Right forelimb (tissue), 1 donor: ENCODE measurements around the gene ANKS1B.

Source experiments
- DNase-seq: peaks from one replicate; pipeline ENCODE4 v3.0.0-alpha.2; 2018

Gene ANKS1B

DNA sequence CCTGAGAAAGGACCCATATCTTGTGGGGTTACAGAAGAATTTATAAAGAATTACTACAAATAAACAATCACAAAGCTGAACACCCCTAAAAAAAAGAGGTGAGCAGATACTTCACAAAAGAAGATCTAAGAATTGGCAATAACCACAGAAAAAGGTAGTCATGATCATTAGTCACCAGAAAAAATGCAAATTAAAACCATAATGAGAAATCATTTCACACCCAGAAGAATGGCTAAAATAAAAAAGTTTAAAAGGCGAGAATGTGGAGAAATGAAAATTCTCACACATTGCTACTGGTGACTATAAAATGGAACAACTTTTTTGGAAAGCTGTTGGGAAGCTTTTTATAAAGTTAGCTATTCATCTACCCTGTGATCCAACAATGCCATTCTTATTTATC lies 545.3 kb downstream of the ANKS1B start:
- no peak for DNase-seq

DNA sequence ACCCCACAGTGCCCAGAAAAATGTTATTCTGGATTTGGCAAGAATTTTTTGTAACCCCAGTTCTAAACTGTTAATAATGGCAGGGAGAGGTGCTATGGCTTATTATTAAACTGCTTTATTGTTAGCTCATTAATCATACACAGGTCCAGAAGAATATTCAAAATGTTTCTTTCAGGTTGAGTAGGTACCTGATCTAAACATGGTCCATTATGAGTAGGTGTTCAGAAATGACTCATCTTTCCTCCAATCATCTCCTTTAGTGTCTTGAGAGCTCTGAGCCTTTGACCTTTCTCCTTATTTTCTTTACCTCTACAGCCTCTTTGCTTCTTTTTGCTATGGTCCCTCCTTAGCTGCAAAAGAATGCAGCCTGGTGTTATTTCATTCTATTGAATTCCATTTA lies 548.2 kb downstream of the ANKS1B start:
- DNase-seq: no peak

DNA sequence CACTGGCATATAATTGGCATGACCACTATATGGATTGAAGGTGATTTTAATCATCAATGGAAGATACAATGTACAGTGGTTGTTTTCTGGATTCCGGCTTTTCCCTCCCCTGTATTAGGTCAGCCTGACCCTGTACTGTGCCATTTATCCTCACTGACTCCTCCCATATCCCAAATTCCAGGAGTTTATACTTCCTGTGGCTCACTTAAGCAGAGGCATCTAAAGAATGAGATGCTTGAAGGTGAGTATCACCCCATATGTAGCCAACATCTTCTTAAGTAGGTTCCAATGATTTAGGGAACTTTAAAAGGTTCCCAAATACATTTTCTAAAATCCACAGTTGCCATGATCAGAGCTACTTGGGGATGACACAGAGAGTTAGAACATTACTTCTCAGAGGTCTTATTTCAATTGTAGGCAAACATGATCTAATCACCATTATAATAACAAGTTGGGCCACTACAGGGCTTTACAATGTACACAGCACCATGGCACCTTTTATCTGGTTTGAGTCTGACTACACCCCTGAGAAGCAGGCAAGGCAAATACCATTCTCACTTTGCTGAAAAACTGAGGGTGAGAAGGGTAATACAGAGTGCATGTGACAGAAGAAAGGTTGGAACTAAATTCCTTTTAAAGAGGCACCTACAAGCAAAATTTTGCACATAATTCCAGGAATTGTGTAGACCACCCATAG lies 549.5 kb downstream of the ANKS1B start:
- DNase-seq: no peak

DNA sequence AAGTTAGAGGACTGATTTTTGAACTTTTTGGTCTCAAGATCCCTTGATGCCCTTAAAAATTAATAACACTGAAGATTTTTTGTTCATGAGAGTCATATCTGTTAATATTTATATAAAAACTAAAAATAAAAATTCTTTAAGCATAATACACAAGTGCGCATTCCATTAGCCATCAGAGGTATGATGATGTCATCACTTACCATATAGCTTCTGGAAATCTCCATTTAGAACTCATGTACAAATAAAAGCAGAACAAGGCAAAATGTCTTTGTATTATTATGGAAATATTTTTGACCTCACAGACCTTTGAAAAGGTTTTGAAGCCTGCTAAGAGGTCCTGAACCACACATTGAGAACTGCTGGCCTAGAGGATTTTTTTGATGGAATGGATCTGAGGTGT lies 551.6 kb downstream of the ANKS1B start:
- no peak for DNase-seq

DNA sequence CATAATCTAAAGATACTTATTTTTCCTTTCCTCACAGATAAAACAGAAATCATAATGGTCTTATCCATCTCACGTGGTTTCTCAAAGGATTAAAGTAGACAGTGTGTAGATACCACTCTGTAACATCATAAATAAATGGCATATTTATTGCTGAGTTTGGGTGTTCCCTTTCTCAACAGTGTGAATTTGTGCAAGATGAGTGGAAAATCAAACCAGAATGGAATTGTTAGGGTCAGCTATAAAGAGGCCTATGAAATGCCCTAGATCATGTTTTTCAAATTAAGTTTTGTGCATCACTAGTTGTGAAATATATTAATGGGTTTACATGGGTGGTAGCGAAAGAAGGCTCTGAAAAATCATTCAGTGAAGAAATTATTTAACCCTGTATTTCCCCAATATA lies 553.5 kb downstream of the ANKS1B start:
- no peak for DNase-seq

DNA sequence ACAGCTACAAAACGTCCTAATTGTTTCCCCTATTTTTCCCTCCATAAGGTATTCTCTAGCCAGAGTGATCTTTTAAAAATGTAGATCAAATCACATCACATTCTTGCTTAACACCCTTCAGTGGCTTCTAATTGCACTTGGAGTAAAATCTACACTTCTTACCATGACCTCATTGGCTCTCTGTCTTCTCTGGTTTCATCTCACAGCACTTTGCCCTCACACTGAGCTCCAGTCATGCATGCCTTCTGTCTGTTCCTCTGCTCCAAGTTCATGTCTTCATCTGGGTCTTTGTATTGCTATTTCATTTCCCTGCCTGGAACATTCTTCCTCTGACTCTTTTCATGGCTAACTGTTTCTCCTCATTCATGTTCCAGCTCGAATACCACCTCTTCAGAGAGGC lies 557.6 kb downstream of the ANKS1B start:
- DNase-seq: no peak

DNA sequence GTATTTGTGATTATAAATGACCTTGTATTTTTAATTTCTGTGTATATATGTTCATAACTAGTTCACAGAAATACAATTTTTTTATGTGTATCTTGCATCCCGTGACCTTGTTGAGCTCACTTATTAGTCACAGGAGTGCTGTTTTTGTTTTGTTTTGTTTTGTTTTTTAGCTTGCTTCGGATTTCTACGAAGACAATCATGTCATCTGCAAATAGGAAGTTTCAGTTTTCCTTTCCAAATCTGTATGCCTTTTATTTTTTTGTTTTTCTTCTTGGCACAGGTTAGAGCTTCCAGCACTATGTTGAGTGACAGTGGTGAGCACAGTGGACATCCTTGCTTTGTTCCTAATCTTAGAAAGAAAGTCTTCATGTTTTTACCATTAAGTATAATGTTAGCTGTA lies 566.4 kb downstream of the ANKS1B start:
- no peak for DNase-seq

DNA sequence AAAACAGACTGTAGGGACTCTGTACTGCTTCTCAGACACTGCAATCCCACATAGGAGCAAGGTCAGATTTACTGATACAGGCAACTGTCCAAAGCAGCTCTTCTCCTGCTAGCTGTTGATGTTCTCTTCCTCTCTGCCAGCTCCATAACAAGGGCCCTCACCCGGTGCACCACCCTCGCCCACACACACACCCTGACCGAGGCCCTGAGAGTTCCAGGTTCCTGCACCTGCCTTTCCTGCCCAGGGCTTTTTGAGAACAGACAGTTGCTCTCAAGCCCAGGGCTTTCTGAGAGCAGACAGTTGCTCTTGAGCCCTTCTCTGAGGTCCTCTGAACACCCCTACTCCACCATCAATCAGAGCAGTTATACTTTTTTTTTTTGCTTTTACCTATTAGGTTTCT lies 571.0 kb downstream of the ANKS1B start:
- DNase-seq: no peak

DNA sequence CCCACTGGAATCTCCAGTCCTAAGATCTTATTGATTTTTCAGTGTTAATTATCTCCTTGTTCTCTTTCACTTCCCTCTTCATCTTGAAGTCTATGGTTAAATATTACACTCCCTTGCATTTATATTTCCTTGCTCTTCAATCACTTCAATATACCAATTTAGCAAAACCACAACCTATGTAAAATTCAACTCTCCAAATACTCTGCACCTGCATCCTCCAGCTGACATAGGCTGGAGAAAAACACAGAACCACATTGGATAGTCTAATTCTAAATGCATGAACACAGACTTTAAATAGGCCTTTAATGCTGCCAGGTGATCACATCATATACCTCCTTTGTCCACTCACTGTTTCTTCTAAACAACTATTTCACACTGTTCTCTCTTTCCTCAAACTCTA lies 591.0 kb downstream of the ANKS1B start:
- DNase-seq: no peak

DNA sequence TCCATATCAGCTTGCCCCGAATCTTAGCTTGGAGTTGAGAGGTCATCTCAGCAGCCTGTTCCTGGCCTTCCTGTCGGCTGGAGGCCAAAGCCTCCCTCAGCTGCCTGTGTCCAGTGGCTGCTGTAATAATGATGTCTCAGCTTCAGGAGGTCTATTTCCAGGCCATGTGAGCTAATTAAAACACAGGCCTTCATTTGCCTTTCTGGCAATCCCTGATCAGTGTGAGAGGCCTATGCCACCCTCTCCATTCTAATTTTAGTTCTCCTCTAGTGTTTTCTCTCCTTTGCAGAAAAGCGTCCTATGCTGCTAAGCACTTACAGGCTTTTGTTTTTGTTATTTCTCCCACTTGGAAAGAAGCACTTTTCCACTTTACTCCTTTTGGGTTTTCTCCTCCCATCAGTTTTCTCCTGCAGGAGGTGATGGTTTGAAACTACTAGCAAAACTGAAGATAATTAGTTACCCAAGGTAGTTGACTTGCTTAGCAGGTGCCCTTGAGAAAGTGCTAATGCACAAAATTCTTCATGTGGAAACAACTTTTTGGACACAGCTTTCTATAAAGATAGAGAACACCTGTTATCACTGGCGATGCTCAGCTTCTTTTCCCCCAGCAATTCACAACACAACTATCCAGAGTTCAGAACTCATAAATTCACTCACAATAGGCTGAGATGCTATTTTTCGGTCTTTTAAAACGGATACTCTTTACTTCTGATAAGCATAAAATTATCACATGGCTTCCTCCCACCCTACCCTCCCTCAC lies 592.5 kb downstream of the ANKS1B start:
- DNase-seq: no peak

DNA sequence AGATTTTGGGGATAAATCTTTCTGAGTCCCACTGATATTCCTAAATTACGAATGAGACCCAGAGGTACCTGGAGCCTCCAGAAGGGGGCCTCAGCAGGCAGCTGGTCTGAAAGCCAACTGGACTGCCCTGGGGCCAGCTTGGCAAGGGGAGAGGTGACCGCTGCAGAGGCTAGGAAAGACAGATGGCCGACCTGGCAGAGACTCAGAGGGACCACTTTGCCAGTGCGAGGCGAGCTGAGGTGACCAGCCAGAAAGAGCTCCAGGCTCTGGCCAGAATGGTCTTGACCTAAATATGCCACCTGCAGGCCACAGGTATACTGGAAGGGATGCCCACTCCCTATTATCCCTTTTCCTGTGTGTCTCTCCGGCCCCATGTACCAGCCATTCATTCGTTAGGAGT lies 594.0 kb downstream of the ANKS1B start:
- no peak for DNase-seq

DNA sequence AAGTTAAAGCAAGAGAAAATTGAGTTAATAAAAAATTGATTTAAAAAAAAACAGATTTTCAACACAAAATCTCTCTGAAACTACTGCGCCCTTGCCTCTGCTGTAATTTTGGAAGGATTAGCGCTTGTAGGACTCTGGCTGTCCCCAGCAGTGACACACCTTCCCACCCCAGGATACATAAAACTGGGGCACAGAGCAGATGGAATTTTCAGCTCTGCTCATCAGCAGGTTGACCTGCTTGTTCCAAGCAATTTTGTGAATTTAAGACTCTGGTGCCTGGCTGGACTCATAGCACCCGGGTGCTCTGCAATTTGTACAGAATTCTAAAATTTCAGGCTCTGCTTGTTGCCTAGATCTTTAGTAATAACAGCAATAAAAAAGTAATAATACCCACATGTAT lies 595.0 kb downstream of the ANKS1B start:
- no peak for DNase-seq

DNA sequence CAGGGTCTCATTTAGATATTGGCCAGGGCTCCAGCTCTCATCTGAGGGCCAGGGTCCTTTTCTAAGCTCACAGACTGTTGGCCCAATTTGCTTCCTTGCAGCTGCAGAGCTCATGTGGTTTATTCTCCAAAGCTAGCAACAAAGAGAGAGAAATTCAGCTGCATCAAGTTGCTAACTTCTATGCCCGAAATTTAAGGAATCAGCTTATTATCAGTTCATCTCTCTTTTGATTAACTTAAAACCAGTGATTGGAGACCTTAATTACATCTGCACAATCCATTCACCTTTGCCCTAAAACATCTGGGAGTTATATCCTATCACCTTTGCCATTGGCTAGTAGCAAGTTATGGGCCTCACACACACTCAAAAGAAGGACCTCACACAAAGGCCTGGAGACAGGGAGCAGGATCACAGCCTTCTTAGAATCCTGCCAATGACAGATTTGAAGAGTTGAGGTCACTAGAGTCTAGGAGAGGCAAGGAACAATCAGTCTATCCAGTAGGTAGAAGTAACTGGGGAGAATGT lies 596.0 kb downstream of the ANKS1B start:
- no peak for DNase-seq

DNA sequence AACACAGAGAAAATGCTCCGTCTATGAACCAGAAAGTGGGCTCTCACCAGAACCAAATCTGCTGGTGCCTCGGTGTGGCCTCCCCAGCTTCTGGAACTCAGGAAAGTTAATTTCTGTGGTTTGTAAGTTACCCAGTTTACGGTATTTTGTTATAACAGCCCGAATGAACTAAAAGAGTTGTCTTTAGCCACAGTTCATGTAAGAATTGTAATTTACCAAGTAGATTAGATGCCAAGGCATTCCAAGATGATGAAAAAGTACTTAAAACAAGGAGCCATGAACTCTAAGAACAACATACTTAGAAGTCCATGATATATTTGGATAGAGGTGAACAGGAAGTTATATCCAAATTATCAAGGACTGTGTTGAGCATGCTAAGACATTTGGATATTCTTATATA lies 597.1 kb downstream of the ANKS1B start:
- no peak for DNase-seq

DNA sequence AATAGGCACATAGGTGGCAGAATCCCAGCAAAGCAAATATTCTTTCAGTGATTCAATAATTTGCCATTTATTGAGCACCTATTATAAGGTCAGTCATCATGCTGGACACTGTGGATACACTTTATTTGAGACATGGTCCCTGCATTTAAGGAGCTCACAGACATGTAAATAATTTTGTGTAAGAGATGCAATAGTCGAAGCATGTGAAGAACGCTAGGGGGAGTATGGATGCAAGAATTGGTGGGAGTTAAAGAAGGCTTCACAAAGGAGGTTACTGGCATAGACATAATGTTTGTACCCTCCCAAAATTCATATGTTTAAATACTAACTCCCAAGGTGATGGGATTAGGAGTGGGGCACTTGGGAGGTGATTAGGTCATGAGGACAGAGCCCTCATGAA lies 597.8 kb downstream of the ANKS1B start:
- no peak for DNase-seq

DNA sequence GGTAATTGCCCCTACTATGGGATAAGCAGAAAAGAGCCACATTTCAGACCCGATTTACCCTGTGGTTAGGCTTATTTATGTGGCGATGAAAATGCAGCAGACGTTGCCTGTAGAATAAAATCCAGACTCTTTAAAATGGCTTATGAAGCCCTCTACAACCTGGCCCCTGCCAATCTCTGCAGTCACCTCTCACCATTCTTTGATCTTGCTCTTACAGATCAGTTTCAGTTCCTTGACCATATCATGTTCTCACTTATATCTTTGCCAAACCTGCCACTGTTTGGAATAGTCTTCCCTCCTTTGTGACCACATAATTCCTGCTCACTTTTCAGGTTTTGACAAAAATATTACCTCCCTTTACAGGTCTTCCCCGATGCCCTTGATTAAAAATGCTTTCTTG lies 601.5 kb downstream of the ANKS1B start:
- no peak for DNase-seq

DNA sequence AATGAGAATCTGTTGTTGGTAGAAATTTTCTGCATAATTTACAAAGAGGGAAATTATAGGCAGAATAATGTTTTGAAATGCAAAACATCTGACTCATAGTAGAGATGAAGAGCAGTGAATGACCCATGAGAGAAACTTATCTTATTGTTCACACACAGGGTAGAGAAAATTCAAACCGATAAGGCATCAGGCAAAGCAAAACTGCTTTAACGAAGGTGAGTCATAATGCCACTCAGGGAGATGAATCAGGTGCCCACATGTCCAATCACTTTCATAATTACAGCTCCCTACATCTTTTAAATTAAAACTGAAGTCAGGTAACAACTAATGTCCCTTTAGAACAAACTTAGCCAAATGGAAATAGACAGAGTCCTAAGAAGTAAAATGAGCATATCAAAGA lies 602.7 kb downstream of the ANKS1B start:
- DNase-seq: no peak

DNA sequence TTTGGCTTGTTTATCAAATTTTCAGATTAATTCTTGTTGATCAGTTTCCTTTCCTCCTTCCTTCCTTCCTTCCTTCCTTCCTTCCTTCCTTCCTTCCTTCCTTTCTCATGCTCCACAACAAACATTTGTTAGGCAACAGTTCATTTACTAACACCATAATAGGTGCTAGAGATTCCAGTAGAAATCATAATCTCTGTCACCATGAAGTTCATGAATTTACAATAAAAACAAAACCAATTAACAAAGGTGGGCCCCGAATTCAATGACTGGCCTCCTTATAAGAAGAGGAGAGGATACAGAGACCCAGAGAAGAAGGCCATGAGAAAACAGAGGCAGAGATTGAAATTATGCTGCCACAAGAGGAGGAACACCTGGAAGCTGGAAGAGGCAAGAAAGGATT lies 604.0 kb downstream of the ANKS1B start:
- no peak for DNase-seq

DNA sequence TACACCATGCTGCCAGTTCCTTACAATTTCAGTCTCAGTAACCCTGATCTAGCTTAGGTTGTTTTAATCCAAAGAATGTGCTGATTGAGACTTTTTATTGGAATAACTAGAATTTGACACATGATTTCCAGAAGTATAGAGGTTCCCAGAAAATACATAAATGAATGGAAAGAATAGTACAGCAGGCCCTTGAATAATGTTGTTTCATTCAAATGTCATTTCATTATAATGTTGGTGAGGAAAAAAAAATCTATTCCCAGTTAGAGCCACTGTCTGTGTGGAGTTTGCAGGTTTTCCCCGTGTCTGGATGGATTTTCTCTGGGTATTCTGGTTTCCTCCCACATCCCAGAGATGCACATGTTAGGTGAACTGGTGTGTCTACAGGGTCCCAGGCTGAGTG lies 610.7 kb downstream of the ANKS1B start:
- DNase-seq: no peak

DNA sequence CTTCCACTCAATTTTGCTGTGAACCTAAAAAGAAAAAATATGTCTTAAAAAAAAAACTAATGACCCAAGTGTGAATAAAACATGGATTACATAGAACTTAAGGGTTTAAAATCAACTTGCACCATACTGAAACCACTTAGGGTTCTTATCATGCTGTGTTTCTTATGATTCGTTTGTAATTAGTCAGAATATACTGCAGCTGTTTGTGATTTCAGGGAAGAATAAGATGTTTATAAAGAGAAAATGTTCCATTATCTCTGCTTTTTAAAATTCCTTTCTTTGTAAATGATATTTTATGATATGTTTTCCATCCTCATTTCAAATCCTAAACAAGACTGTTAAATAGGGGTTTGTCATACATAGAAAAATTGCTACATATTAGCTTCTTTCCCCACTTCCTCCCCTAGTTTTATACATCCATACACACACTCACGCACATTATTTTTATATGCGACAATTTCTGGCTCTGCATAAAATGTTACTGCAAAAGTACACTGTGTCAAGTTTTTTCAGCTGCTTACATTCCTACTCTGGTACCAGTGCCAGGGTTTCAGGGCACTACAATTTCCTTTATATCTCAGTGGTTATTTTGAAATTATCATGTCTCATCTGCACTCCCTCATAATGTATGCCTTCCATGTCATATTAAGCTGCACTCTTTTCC lies 612.3 kb downstream of the ANKS1B start:
- DNase-seq: no peak

DNA sequence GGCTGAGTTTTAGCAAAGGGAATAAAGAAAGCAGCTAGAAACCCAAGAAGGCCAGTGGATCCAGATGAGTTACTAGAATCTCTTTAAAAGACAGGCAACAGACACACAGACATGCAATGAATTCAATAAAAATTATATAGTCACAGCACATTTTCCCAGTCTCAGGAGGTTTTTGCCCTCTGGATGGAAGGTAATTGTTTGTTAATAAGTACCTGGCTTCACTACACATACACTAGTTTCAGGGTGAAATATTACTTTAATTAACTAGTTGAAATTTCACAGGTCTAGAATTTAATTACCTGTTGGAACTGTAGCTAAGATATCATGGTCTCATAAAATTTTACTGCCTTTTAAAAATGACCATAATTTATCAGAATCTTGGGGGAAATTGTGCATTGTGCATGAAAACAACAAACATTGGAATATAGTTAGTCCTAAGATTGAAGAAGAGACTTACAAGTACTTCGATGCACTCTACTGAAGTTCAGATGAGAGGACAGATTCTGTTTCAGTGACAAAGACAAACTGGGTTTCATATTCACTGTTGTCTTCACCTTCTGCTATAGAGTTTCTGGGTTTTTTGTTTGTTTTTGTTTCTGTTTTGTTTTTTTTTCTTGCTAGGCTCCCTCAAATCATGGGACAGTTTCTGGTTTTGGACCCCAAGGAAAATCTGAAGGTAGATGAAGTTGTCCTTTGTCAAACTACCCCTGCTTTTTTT lies 614.2 kb downstream of the ANKS1B start:
- DNase-seq: no peak

DNA sequence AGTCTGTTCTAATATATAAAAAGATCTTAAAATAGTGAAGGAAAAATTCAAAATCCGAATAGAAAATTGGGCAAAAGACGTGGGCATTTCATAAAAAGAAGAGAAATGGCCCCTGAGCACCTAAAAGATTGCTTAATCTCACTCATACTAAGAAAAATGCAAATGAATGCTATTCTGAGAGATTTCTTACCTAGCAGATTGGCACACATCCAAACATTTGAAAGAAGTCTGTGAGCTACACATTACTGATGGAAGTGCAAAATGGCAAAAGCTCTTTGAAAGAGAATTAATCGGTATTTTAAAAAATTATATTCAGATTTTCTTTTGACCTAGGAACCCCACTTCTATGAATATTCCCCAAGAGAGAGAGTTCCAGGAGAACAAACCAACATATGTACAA lies 617.6 kb downstream of the ANKS1B start:
- no peak for DNase-seq

DNA sequence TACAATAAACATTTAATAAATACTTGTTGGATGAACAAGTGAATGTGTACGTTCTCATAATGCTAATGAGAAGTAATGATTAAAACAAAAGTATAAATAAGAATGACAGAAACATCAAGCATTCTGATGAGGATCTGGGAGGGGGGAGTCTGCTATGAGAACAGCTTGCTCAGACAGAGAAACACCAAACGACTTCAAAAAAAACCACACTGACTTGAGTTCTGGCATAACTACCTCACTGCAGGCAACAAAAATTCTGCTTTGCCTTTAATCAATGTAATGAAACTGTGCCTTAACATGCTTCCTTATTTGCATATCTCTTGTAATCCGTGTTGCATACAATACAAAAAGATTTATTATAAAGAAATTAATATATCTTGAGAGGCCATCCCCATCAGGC lies 632.5 kb downstream of the ANKS1B start:
- no peak for DNase-seq
